A673 (cell line): ENCODE measurements around the gene POLR1G. TPM values are rescaled to one million over a fixed set of nuclear protein-coding genes. Genes with fewer than 3 reads are reported as not detected.
A peak's percentile ranks its signal among the peaks of the same experiment; 100 is the strongest.

ENCODE experiments used
- BruUV-seq: library from RNA; stranded (reverse); fragments of 400-500 nt; replicated peaks from 2 replicates; lab custom pipeline; 2021; lab: Mats Ljungman, UMichigan
- CTCF ChIA-PET: fragments of 300-600 bp; sonication (Branson Sonifier 250); formaldehyde crosslinking; loops from one replicate; lab custom pipeline; 2022; ENCODE audit warnings: antibody characterized with exemption; lab: Charles Lee
- POLR2A ChIA-PET: fragments of 300-600 bp; sonication (Branson Sonifier 250); formaldehyde crosslinking; loops from one replicate; lab custom pipeline; 2022; ENCODE audit warnings: antibody characterized with exemption; ENCODE audit not compliant: low non-redundant PET; lab: Charles Lee
- DNase-seq: peaks from one replicate; pipeline ENCODE4 v3.0.0-alpha.2; 2015; ENCODE audit warnings: low spot score
- H3K27ac ChIP-seq: fragments of 200-600 bp; sonication (generic); 2 replicates; pipeline ENCODE4 v1.5.1; 2016; ENCODE audit warnings: mixed run types, low read depth, mild to moderate bottlenecking, mixed read lengths, antibody characterized with exemption, low read length; ENCODE audit not compliant: poor library complexity, severe bottlenecking
- H3K27me3 ChIP-seq: fragments of 200-600 bp; sonication (generic); replicated peaks from 2 replicates; pipeline ENCODE4 v1.6.1; 2017; ENCODE audit warnings: mixed run types, low read depth, mild to moderate bottlenecking, mixed read lengths, antibody characterized with exemption, low read length; ENCODE audit not compliant: insufficient read depth, poor library complexity
- H3K36me3 ChIP-seq: fragments of 200-600 bp; sonication (generic); 2 replicates; pipeline ENCODE4 v1.6.1; 2016; ENCODE audit warnings: mixed run types, mild to moderate bottlenecking, mixed read lengths, antibody characterized with exemption, low read length; ENCODE audit not compliant: insufficient read depth, poor library complexity, severe bottlenecking
- H3K4me1 ChIP-seq: fragments of 200-600 bp; sonication (generic); 2 replicates; pipeline ENCODE4 v1.6.1; 2017; ENCODE audit warnings: mixed run types, mild to moderate bottlenecking, mixed read lengths, antibody characterized with exemption, low read length; ENCODE audit not compliant: insufficient read depth, poor library complexity, severe bottlenecking
- H3K4me3 ChIP-seq: fragments of 200-600 bp; sonication (generic); 2 replicates; pipeline ENCODE4 v1.5.1; 2016; ENCODE audit warnings: low read depth, mixed run types, mild to moderate bottlenecking, mixed read lengths, low read length; ENCODE audit not compliant: poor library complexity, severe bottlenecking
- H3K9me3 ChIP-seq: fragments of 200-600 bp; sonication (generic); 2 replicates; pipeline ENCODE4 v1.6.1; 2016; ENCODE audit warnings: mixed run types, low read depth, mild to moderate bottlenecking, mixed read lengths, antibody characterized with exemption, low read length; ENCODE audit not compliant: poor library complexity, severe bottlenecking
- EZH2 ChIP-seq: fragments of 200-600 bp; sonication (generic); IDR thresholded peaks from 2 replicates; pipeline ENCODE4 v1.6.1; 2017; ENCODE audit warnings: borderline replicate concordance, low read depth, mild to moderate bottlenecking, mixed read lengths, antibody characterized with exemption, low read length; ENCODE audit not compliant: poor library complexity, severe bottlenecking
- intact Hi-C: fragments of 100-400 bp; cut with micrococcal nuclease; formaldehyde crosslinking; loops from one replicate; pipeline ENCODE4 v1.10.0; 2022; ENCODE audit not compliant: unreplicated experiment
- total RNA-seq: library from RNA; stranded (reverse); gene quantifications from 2 replicates; pipeline ENCODE4 v1.2.3, GENCODE V29; 2021
- TF ChIP-seq, protein P1 (sequence below): fragments of 300-800, 200-600 bp; sonication (generic); conservative IDR thresholded peaks from 2 replicates; pipeline ENCODE4 v1.5.1; 2017; ENCODE audit warnings: low read depth, mild to moderate bottlenecking, antibody characterized with exemption, low read length, moderate library complexity, mixed read lengths

Gene POLR1G
- total RNA-seq, 1 experiment from 2014 or later, result 30.1 TPM

GRCh38 chr19:45362291-45362690 is 44.2 kb upstream of the POLR1G start:
- DNase-seq, result no peak
- Histone ChIP-seq H3K4me3 (no peak overlapping the region), H3K27ac (no peak overlapping the region), H3K9me3 (no peaks in the 10 kb centered on the region), H3K27me3 (no peaks in the 10 kb centered on the region), H3K36me3 (peaks cover 17% of the 10 kb centered on the region), H3K4me1 (no peaks in the 10 kb centered on the region)
- intact Hi-C loops, result no loop called here
- ChIA-PET POLR2A (no interaction called here), CTCF (no interaction called here)
- no peak for TF ChIP-seq EZH2
- BruUV-seq, result no TSS peak

GRCh38 chr19:45363861-45364459 is 42.5 kb upstream of the POLR1G start:
- no TSS peak for BruUV-seq
- TF ChIP-seq, protein P1, sequence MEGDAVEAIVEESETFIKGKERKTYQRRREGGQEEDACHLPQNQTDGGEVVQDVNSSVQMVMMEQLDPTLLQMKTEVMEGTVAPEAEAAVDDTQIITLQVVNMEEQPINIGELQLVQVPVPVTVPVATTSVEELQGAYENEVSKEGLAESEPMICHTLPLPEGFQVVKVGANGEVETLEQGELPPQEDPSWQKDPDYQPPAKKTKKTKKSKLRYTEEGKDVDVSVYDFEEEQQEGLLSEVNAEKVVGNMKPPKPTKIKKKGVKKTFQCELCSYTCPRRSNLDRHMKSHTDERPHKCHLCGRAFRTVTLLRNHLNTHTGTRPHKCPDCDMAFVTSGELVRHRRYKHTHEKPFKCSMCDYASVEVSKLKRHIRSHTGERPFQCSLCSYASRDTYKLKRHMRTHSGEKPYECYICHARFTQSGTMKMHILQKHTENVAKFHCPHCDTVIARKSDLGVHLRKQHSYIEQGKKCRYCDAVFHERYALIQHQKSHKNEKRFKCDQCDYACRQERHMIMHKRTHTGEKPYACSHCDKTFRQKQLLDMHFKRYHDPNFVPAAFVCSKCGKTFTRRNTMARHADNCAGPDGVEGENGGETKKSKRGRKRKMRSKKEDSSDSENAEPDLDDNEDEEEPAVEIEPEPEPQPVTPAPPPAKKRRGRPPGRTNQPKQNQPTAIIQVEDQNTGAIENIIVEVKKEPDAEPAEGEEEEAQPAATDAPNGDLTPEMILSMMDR, result no peak
- TF ChIP-seq EZH2, result no peak
- POLR2A ChIA-PET, result no interaction called here

DNA sequence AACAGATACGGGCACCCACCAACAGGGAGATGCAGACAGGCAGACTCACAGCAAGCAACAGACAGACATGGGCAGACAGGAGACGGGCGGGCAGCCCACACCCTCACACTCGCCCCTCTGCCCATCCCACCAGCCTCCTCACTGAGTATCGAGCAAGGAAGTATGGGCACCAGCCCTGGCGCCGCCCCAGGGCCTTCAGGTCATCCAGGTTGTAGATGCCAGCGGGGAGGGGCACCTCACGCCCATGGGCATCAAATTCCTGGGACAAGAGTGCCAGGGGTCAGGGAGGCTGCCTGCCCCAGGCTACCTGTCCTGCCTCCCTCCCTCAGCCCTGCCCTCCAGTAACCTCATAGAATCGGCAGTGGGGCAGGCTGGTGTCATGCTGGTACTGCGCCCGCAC is 41.7 kb upstream of the POLR1G start:
- Histone ChIP-seq H3K4me3 (no peak overlapping the region), H3K9me3 (no peaks in the 10 kb centered on the region), H3K36me3 (peaks cover 24% of the 10 kb centered on the region), H3K27me3 (no peaks in the 10 kb centered on the region), H3K27ac (no peak overlapping the region), H3K4me1 (peaks cover 4% of the 10 kb centered on the region)
- no peak for DNase-seq
- TF ChIP-seq EZH2, result no peak
- TF ChIP-seq, protein P1, result no peak
- ChIA-PET POLR2A (no interaction called here), CTCF (no interaction called here)
- intact Hi-C loops, result no loop called here
- BruUV-seq, result no TSS peak

More at GRCh38 chr19:45363861-45364459, 42.5 kb upstream of the POLR1G start:
- Histone ChIP-seq H3K4me1 (peaks cover 1% of the 10 kb centered on the region), H3K9me3 (no peaks in the 10 kb centered on the region), H3K4me3 (no peak overlapping the region), H3K27ac (no peak overlapping the region), H3K27me3 (no peaks in the 10 kb centered on the region), H3K36me3 (peaks cover 24% of the 10 kb centered on the region)
- CTCF ChIA-PET, result no interaction called here
- DNase-seq, result no peak
- intact Hi-C loops, result no loop called here

DNA sequence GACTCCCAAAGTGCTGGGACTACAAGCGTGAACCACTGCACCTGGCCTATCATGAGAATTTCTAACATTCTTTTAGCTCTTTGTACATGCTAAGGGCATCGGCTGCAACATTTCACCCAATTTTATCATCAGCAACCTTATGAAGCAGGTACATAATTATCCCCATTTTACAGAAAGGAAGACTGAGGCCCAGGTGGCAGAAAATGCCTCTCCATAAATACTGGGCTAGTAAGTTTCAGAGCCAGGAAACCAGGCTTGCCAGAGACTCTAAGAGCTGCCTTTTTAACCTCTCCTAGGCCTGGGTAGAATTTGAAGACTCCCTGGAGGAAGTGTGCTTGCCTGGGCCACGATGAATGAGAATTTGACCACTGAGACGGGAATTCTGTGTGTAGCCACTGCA is 38.3 kb upstream of the POLR1G start:
- peaks cover 11% of the 10 kb centered on the region for H3K36me3 ChIP-seq
- H3K27ac ChIP-seq, result no peak overlapping the region
- TF ChIP-seq, protein P1, result no peak
- TF ChIP-seq EZH2, result no peak
- TSS peak; percentile 38 for BruUV-seq
- POLR2A ChIA-PET, result no interaction called here
- intact Hi-C loops, result no loop called here
- H3K4me3 ChIP-seq, result no peak overlapping the region
- CTCF ChIA-PET, result no interaction called here
- no peaks in the 10 kb centered on the region for H3K27me3 ChIP-seq
- no peak for DNase-seq
- no peaks in the 10 kb centered on the region for H3K9me3 ChIP-seq
- H3K4me1 ChIP-seq, result peaks cover 4% of the 10 kb centered on the region
